Smooth muscle cell (in vitro differentiated cells): Measurements from ENCODE around the gene PTPN3. TPM values are rescaled to one million over a fixed set of nuclear protein-coding genes. Genes with fewer than 3 reads are reported as not detected.

Source experiments
- DNase-seq: peaks from one replicate; lab custom pipeline; 2025; ENCODE audit not compliant: unreplicated experiment; lab: John Stamatoyannopoulos, UW
- H2AFZ ChIP-seq: fragments of 200-600 bp; sonication (generic); 2 replicates; pipeline ENCODE4 v1.6.0; 2016; ENCODE audit warnings: antibody characterized with exemption, low read depth, mild to moderate bottlenecking
- H3F3A ChIP-seq: fragments of 200-600 bp; sonication (generic); 2 replicates; pipeline ENCODE4 v1.6.0; 2017; ENCODE audit warnings: antibody characterized with exemption, low read depth
- H3K27ac ChIP-seq: fragments of 200-600 bp; sonication (generic); 2 replicates; pipeline ENCODE4 v1.5.1; 2016; ENCODE audit warnings: low read depth, mild to moderate bottlenecking
- H3K27me3 ChIP-seq: fragments of 200-600 bp; sonication (generic); 2 replicates; pipeline ENCODE4 v1.6.1; 2016; ENCODE audit warnings: low read depth, mild to moderate bottlenecking
- H3K36me3 ChIP-seq: fragments of 200-600 bp; sonication (generic); 2 replicates; pipeline ENCODE4 v1.5.1; 2016; ENCODE audit warnings: low read depth
- H3K4me1 ChIP-seq: fragments of 200-600 bp; sonication (generic); 2 replicates; pipeline ENCODE4 v1.5.1; 2016; ENCODE audit warnings: low read depth
- H3K4me2 ChIP-seq: fragments of 200-600 bp; sonication (generic); 2 replicates; pipeline ENCODE4 v1.6.0; 2016; ENCODE audit warnings: mild to moderate bottlenecking
- H3K4me3 ChIP-seq: fragments of 200-600 bp; sonication (generic); 2 replicates; pipeline ENCODE4 v1.5.1; 2016; ENCODE audit warnings: mild to moderate bottlenecking
- H3K79me2 ChIP-seq: fragments of 200-600 bp; sonication (generic); 2 replicates; pipeline ENCODE4 v1.6.0; 2016; ENCODE audit warnings: low read depth, mild to moderate bottlenecking
- H3K9ac ChIP-seq: fragments of 200-600 bp; sonication (generic); 2 replicates; pipeline ENCODE4 v1.6.0; 2016; ENCODE audit warnings: low read depth
- H3K9me3 ChIP-seq: fragments of 200-600 bp; sonication (generic); replicated peaks from 2 replicates; pipeline ENCODE4 v1.5.1; 2016; ENCODE audit warnings: low read depth
- H4K20me1 ChIP-seq: fragments of 200-600 bp; sonication (generic); 2 replicates; pipeline ENCODE4 v1.6.0; 2016; ENCODE audit warnings: low read depth
- CTCF ChIP-seq: fragments of 200-600 bp; sonication (generic); IDR thresholded peaks from 2 replicates; pipeline ENCODE4 v1.5.1; 2017; ENCODE audit warnings: borderline replicate concordance, mild to moderate bottlenecking, antibody characterized with exemption; ENCODE audit not compliant: insufficient read depth, poor library complexity, severe bottlenecking
- WGBS: methylation state at CpG from one replicate; pipeline ENCODE4 v1.1.7; 2016; ENCODE audit warnings: low lambda C conversion rate; 5-methylcytosine and 5-hydroxymethylcytosine counted together
- polyA plus RNA-seq: library from polyadenylated mRNA; unstranded; fragments of >200 nt; fragmentation: Nextera tagmentation; extraction: Ambion mirVana; gene quantifications from 2 replicates; pipeline ENCODE4 v1.2.1, GENCODE V29; 2016
- total RNA-seq: library from RNA; depleted of rRNA; stranded (reverse); fragments of >200 nt; gene quantifications from 2 replicates; pipeline ENCODE4 v1.2.3, GENCODE V29; 2014

Gene PTPN3
- total and polyA plus RNA-seq, 2 experiments from 2014 or later: 2.2 to 5.5 TPM

GRCh38 chr9:109473329-109473728 lies 24.8 kb downstream of the PTPN3 start:
- DNase-seq: no peak
- no peak overlapping the region for H3K27ac ChIP-seq
- no peaks in the 10 kb centered on the region for H3K79me2 ChIP-seq
- no peak overlapping the region for H3K9ac ChIP-seq
- no peak for TF ChIP-seq CTCF
- no peak overlapping the region for H3K4me3 ChIP-seq
- H3K9me3 ChIP-seq: no peaks in the 10 kb centered on the region
- no peaks in the 10 kb centered on the region for H3K4me1 ChIP-seq
- H4K20me1 ChIP-seq: peaks cover 6% of the 10 kb centered on the region
- H3K27me3 ChIP-seq: no peaks in the 10 kb centered on the region
- H3F3A ChIP-seq: no peaks in the 10 kb centered on the region
- no peaks in the 10 kb centered on the region for H3K36me3 ChIP-seq
- no peak overlapping the region for H3K4me2 ChIP-seq
- WGBS: 86% methylated on average over 7 of the region's 7 CpGs
- H2AFZ ChIP-seq: no peak overlapping the region

GRCh38 chr9:109471475-109472393 lies 26.4 kb downstream of the PTPN3 start:
- Histone ChIP-seq H2AFZ (no peak overlapping the region), H3K9me3 (no peaks in the 10 kb centered on the region), H3F3A (no peaks in the 10 kb centered on the region), H3K79me2 (no peaks in the 10 kb centered on the region), H3K4me1 (peaks cover 5% of the 10 kb centered on the region), H3K4me2 (no peak overlapping the region), H3K9ac (no peak overlapping the region), H4K20me1 (peaks cover 4% of the 10 kb centered on the region), H3K27ac (no peak overlapping the region), H3K27me3 (no peaks in the 10 kb centered on the region), H3K36me3 (no peaks in the 10 kb centered on the region), H3K4me3 (no peak overlapping the region)
- TF ChIP-seq CTCF: no peak
- WGBS: 68% methylated on average over 5 of the region's 5 CpGs
- DNase-seq: no peak

- Histone ChIP-seq H3K36me3 (no peaks in the 10 kb centered on the region), H2AFZ (peak overlapping the region; percentile 71), H3K27ac (no peak overlapping the region), H3K9ac (no peak overlapping the region), H3K4me2 (peak overlapping the region; percentile 75), H3K79me2 (no peaks in the 10 kb centered on the region), H3F3A (no peaks in the 10 kb centered on the region), H3K4me1 (peaks cover 5% of the 10 kb centered on the region), H3K27me3 (no peaks in the 10 kb centered on the region), H3K9me3 (no peaks in the 10 kb centered on the region), H3K4me3 (no peak overlapping the region), H4K20me1 (peaks cover 4% of the 10 kb centered on the region)
- peak; percentile 11 for DNase-seq
- peak; percentile 88 for TF ChIP-seq CTCF
- WGBS: 26% methylated on average over 13 of the region's 13 CpGs
Observed at GRCh38 chr9:109469646-109470358, 28.3 kb downstream of the PTPN3 start.
